Astrocyte (in vitro differentiated cells and primary cell): ENCODE data around the gene NUTM2D.
"Not testable (repeated sequence)": the region's sequence is repeated elsewhere in the genome, so short reads cannot be mapped to it uniquely, and the experiment has no call there.

Experiments
- CTCF ChIP-seq: IDR thresholded peaks from 2 replicates; pipeline ENCODE4 v1.5.1; 2011; ENCODE audit warnings: low read depth, mild to moderate bottlenecking, inconsistent platforms, low read length, moderate library complexity; ENCODE audit not compliant: insufficient read depth
- EZH2 ChIP-seq: IDR thresholded peaks from 2 replicates; pipeline ENCODE4 v1.6.1; 2012; ENCODE audit warnings: mild to moderate bottlenecking, low read length, inconsistent platforms; ENCODE audit not compliant: insufficient read depth

GRCh38 chr10:87314360-87314973, 43.1 kb upstream of the NUTM2D start:
- not testable (repeated sequence) for TF ChIP-seq CTCF, EZH2
